HT1080 (cell line): ENCODE measurements around the gene APBA2. TPM values are rescaled to one million over a fixed set of nuclear protein-coding genes. Genes with fewer than 3 reads are reported as not detected.

Experiments used
- DNase-seq: peaks from one replicate; pipeline ENCODE4 v3.0.0-alpha.2; 2015; ENCODE audit warnings: low read depth
- total RNA-seq: library from RNA; depleted of rRNA; stranded (reverse); fragments of >200 nt; shearing (Covaris generic); gene quantifications from 2 replicates; pipeline ENCODE4 v1.2.3, GENCODE V29; 2014

Gene APBA2
- total RNA-seq, 1 experiment from 2014 or later: 50.8 TPM

GRCh38 chr15:29055876-29056275, 170.1 kb downstream of the APBA2 start:
- DNase-seq: no peak

GRCh38 chr15:29056839-29057450, 171.2 kb downstream of the APBA2 start:
- DNase-seq: no peak

- no peak for DNase-seq
Measured at GRCh38 chr15:29057856-29058255, 172.1 kb downstream of the APBA2 start.

GRCh38 chr15:29058903-29059539, 173.2 kb downstream of the APBA2 start:
- DNase-seq: no peak

GRCh38 chr15:29059871-29060640, 174.3 kb downstream of the APBA2 start:
- DNase-seq: no peak

GRCh38 chr15:29061746-29062145, 176.0 kb downstream of the APBA2 start:
- DNase-seq: no peak

- no peak for DNase-seq
Measured at GRCh38 chr15:29062179-29062591, 176.4 kb downstream of the APBA2 start.

- no peak for DNase-seq
Measured at GRCh38 chr15:29062626-29063025, 176.9 kb downstream of the APBA2 start.

GRCh38 chr15:29063646-29064045, 177.9 kb downstream of the APBA2 start:
- DNase-seq: no peak

- no peak for DNase-seq
Measured at GRCh38 chr15:29064290-29064689, 178.5 kb downstream of the APBA2 start.

GRCh38 chr15:29064731-29065130, 179.0 kb downstream of the APBA2 start:
- DNase-seq: no peak

- no peak for DNase-seq
Measured at GRCh38 chr15:29065571-29065970, 179.8 kb downstream of the APBA2 start.

- DNase-seq: no peak
Measured at GRCh38 chr15:29066310-29066709, 180.5 kb downstream of the APBA2 start.

- DNase-seq: no peak
Measured at GRCh38 chr15:29066838-29067237, 181.1 kb downstream of the APBA2 start.

- no peak for DNase-seq
Measured at GRCh38 chr15:29067949-29068348, 182.2 kb downstream of the APBA2 start.

GRCh38 chr15:29070471-29071231, 184.9 kb downstream of the APBA2 start:
- DNase-seq: no peak

- DNase-seq: no peak
Measured at GRCh38 chr15:29071232-29071881, 185.6 kb downstream of the APBA2 start.

GRCh38 chr15:29071882-29072273, 186.1 kb downstream of the APBA2 start:
- no peak for DNase-seq

GRCh38 chr15:29072444-29072843, 186.7 kb downstream of the APBA2 start:
- no peak for DNase-seq

GRCh38 chr15:29074045-29074444, 188.3 kb downstream of the APBA2 start:
- DNase-seq: no peak

GRCh38 chr15:29078541-29078940, 192.8 kb downstream of the APBA2 start:
- DNase-seq: no peak
